Neural cell (in vitro differentiated cells): ENCODE results near the gene MRPS35. TPM values are rescaled to one million over a fixed set of nuclear protein-coding genes. Genes with fewer than 3 reads are reported as not detected.

ENCODE experiments used
- H2AFZ ChIP-seq: fragments of 200-600, 300-800 bp; sonication (generic), shearing (Covaris generic); 2 replicates; pipeline ENCODE4 v1.6.0; 2014; ENCODE audit warnings: low read depth, mild to moderate bottlenecking, antibody characterized with exemption, low read length, moderate library complexity
- H3F3A ChIP-seq: fragments of 200-600 bp; shearing (Covaris generic); 2 replicates; pipeline ENCODE4 v1.6.1; 2016; ENCODE audit warnings: mild to moderate bottlenecking, moderate library complexity, mixed read lengths, antibody characterized with exemption, low read length; ENCODE audit not compliant: insufficient read depth, poor library complexity, severe bottlenecking
- H3K27ac ChIP-seq: fragments of 200-600, 300-800 bp; sonication (generic), shearing (Covaris generic); 2 replicates; pipeline ENCODE4 v1.5.1; 2014; ENCODE audit warnings: mild to moderate bottlenecking, low read length, moderate library complexity
- H3K27me3 ChIP-seq: fragments of 300-800, 200-600 bp; sonication (generic), shearing (Covaris generic); 2 replicates; pipeline ENCODE4 v1.6.0; 2014; ENCODE audit warnings: mild to moderate bottlenecking, low read depth, low read length, moderate library complexity; ENCODE audit not compliant: insufficient read depth
- H3K36me3 ChIP-seq: fragments of 300-800, 200-600 bp; sonication (generic), shearing (Covaris generic); 2 replicates; pipeline ENCODE4 v1.5.1; 2014; ENCODE audit warnings: mild to moderate bottlenecking, antibody characterized with exemption, low read length, moderate library complexity; ENCODE audit not compliant: insufficient read depth
- H3K4me2 ChIP-seq: fragments of 300-800, 200-600 bp; sonication (generic), shearing (Covaris generic); 2 replicates; pipeline ENCODE4 v1.6.0; 2014; ENCODE audit warnings: mild to moderate bottlenecking, low read length
- H3K4me3 ChIP-seq: fragments of 300-800, 200-600 bp; sonication (generic), shearing (Covaris generic); 2 replicates; pipeline ENCODE4 v1.5.1; 2014; ENCODE audit warnings: mild to moderate bottlenecking, low read length, moderate library complexity
- H3K79me2 ChIP-seq: fragments of 200-600 bp; shearing (Covaris generic); replicated peaks from 2 replicates; pipeline ENCODE4 v1.6.0; 2014; ENCODE audit warnings: mild to moderate bottlenecking, low read length, moderate library complexity; ENCODE audit not compliant: insufficient read depth
- H3K9ac ChIP-seq: fragments of 300-800, 200-600 bp; sonication (generic), shearing (Covaris generic); 2 replicates; pipeline ENCODE4 v1.6.1; 2016; ENCODE audit warnings: mild to moderate bottlenecking, low read length, mixed read lengths
- H3K9me2 ChIP-seq: fragments of 200-600 bp; shearing (Covaris generic); 2 replicates; pipeline ENCODE4 v1.6.1; 2016; ENCODE audit warnings: mild to moderate bottlenecking, low read length, mixed read lengths; ENCODE audit not compliant: insufficient read depth
- H3K9me3 ChIP-seq: fragments of 200-600, 300-800 bp; sonication (generic), shearing (Covaris generic); 2 replicates; pipeline ENCODE4 v1.6.1; 2016; ENCODE audit warnings: mild to moderate bottlenecking, mixed run types, low read length, moderate library complexity, mixed read lengths
- H4K20me1 ChIP-seq: fragments of 200-600 bp; shearing (Covaris generic); 2 replicates; pipeline ENCODE4 v1.6.1; 2016; ENCODE audit warnings: mild to moderate bottlenecking, mixed run types; ENCODE audit not compliant: insufficient read depth
- CTCF ChIP-seq: fragments of 450-650 bp; IDR thresholded peaks from 2 replicates; pipeline ENCODE4 v1.5.1; 2014; ENCODE audit warnings: antibody characterized with exemption, mild to moderate bottlenecking, moderate library complexity; ENCODE audit not compliant: poor library complexity, severe bottlenecking
- EP300 ChIP-seq: fragments of 450-650 bp; conservative IDR thresholded peaks from 2 replicates; pipeline ENCODE4 v1.6.1; 2014; ENCODE audit warnings: antibody characterized with exemption, mild to moderate bottlenecking, moderate library complexity; ENCODE audit not compliant: poor library complexity, severe bottlenecking
- EZH2 ChIP-seq: fragments of 200-600, 300-800 bp; shearing (Covaris generic), sonication (generic); IDR thresholded peaks from 2 replicates; pipeline ENCODE4 v1.6.1; 2014; ENCODE audit warnings: antibody characterized with exemption, low read length, borderline replicate concordance, mild to moderate bottlenecking; ENCODE audit not compliant: insufficient read depth, poor library complexity, severe bottlenecking
- MXI1 ChIP-seq: fragments of 450-650 bp; conservative IDR thresholded peaks from 2 replicates; pipeline ENCODE4 v1.6.1; 2014; ENCODE audit warnings: antibody characterized with exemption, mild to moderate bottlenecking; ENCODE audit not compliant: poor library complexity, severe bottlenecking
- POLR2AphosphoS5 ChIP-seq: IDR thresholded peaks from 2 replicates; pipeline ENCODE4 v1.6.1; 2012
- RAD21 ChIP-seq: fragments of 450-650 bp; conservative IDR thresholded peaks from 2 replicates; pipeline ENCODE4 v1.6.1; 2014; ENCODE audit warnings: antibody characterized with exemption, mild to moderate bottlenecking, moderate library complexity
- SMC3 ChIP-seq: fragments of 450-650 bp; conservative IDR thresholded peaks from 2 replicates; pipeline ENCODE4 v1.6.1; 2014; ENCODE audit warnings: antibody characterized with exemption, mild to moderate bottlenecking, moderate library complexity; ENCODE audit not compliant: poor library complexity
- TAF1 ChIP-seq: IDR thresholded peaks from 2 replicates; pipeline ENCODE4 v1.6.1; 2012; ENCODE audit warnings: low read depth
- polyA plus RNA-seq: library from polyadenylated mRNA; depleted of rRNA; stranded (reverse); fragments of >200 nt; gene quantifications from 2 replicates; pipeline ENCODE4 v1.2.3, GENCODE V29; 2014
- TF ChIP-seq, protein P1 (sequence below): IDR thresholded peaks from 2 replicates; pipeline ENCODE4 v1.6.1; 2012; ENCODE audit warnings: borderline replicate concordance

The MRPS35 gene
- polyA plus RNA-seq, 1 donor from 2014 or later: 105 TPM

GRCh38 chr12:27797301-27798025 is 86.8 kb downstream of the MRPS35 start:
- TF ChIP-seq CTCF: no peak
- TF ChIP-seq TAF1: no peak
- no peak for TF ChIP-seq POLR2AphosphoS5
- no peak for TF ChIP-seq MXI1
- no peak for TF ChIP-seq EZH2
- TF ChIP-seq EP300: no peak
- no peak for TF ChIP-seq SMC3
- TF ChIP-seq, protein P1, sequence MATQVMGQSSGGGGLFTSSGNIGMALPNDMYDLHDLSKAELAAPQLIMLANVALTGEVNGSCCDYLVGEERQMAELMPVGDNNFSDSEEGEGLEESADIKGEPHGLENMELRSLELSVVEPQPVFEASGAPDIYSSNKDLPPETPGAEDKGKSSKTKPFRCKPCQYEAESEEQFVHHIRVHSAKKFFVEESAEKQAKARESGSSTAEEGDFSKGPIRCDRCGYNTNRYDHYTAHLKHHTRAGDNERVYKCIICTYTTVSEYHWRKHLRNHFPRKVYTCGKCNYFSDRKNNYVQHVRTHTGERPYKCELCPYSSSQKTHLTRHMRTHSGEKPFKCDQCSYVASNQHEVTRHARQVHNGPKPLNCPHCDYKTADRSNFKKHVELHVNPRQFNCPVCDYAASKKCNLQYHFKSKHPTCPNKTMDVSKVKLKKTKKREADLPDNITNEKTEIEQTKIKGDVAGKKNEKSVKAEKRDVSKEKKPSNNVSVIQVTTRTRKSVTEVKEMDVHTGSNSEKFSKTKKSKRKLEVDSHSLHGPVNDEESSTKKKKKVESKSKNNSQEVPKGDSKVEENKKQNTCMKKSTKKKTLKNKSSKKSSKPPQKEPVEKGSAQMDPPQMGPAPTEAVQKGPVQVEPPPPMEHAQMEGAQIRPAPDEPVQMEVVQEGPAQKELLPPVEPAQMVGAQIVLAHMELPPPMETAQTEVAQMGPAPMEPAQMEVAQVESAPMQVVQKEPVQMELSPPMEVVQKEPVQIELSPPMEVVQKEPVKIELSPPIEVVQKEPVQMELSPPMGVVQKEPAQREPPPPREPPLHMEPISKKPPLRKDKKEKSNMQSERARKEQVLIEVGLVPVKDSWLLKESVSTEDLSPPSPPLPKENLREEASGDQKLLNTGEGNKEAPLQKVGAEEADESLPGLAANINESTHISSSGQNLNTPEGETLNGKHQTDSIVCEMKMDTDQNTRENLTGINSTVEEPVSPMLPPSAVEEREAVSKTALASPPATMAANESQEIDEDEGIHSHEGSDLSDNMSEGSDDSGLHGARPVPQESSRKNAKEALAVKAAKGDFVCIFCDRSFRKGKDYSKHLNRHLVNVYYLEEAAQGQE: no peak
- TF ChIP-seq RAD21: no peak
- Histone ChIP-seq H2AFZ (no peak overlapping the region), H3K79me2 (no peaks in the 10 kb centered on the region), H3K9ac (no peak overlapping the region), H3K9me3 (no peaks in the 10 kb centered on the region), H3K9me2 (no peaks in the 10 kb centered on the region), H3K27ac (no peak overlapping the region), H3K4me2 (no peak overlapping the region), H3K36me3 (peaks cover 22% of the 10 kb centered on the region), H3K27me3 (no peaks in the 10 kb centered on the region), H3F3A (no peaks in the 10 kb centered on the region), H3K4me3 (no peak overlapping the region), H4K20me1 (no peaks in the 10 kb centered on the region)

DNA sequence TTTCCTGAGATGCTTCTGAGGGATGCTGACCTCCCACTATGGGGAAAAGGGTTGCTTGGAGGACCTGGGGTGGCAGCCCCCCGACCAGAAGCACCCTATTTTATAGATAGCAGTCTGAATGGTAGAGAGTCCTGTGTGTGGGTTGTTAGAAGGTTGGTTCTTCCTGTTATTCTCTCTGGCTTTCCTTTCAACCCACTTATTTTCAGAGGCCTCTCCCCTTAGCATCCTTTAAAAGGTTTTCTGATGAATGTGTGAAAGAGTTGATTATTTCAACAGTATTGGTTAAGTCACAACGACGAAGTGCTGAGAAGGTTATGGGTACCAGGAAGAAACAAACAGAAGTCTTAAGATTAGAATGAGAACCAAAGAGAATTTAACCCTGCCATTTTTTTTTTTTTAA is 90.2 kb downstream of the MRPS35 start:
- Histone ChIP-seq H3K27me3 (no peaks in the 10 kb centered on the region), H4K20me1 (no peaks in the 10 kb centered on the region), H3K9me2 (no peaks in the 10 kb centered on the region), H3F3A (no peaks in the 10 kb centered on the region), H3K4me3 (no peak overlapping the region), H3K4me2 (no peak overlapping the region), H2AFZ (no peak overlapping the region), H3K36me3 (peaks cover 12% of the 10 kb centered on the region), H3K9ac (no peak overlapping the region), H3K79me2 (no peaks in the 10 kb centered on the region), H3K9me3 (no peaks in the 10 kb centered on the region), H3K27ac (no peak overlapping the region)
- TF ChIP-seq POLR2AphosphoS5 (no peak), TAF1 (no peak), EZH2 (no peak), EP300 (no peak), CTCF (no peak), RAD21 (no peak), SMC3 (no peak), MXI1 (no peak)
- TF ChIP-seq, protein P1: no peak
